22Rv1 (cell line): ENCODE data around the gene MACROH2A1.

Source experiments
- H3K27ac ChIP-seq: fragments of 450-650 bp; 2 replicates; pipeline ENCODE4 v1.5.1; 2017
- ZFX ChIP-seq: fragments of 450-650 bp; IDR thresholded peaks from 2 replicates; pipeline ENCODE4 v1.6.1; 2017; ENCODE audit warnings: antibody characterized with exemption, borderline replicate concordance
- TF ChIP-seq, protein P1 (sequence below): fragments of 450-650 bp; IDR thresholded peaks from 2 replicates; pipeline ENCODE4 v1.5.1; 2017; ENCODE audit warnings: mild to moderate bottlenecking

MACROH2A1 gene

DNA sequence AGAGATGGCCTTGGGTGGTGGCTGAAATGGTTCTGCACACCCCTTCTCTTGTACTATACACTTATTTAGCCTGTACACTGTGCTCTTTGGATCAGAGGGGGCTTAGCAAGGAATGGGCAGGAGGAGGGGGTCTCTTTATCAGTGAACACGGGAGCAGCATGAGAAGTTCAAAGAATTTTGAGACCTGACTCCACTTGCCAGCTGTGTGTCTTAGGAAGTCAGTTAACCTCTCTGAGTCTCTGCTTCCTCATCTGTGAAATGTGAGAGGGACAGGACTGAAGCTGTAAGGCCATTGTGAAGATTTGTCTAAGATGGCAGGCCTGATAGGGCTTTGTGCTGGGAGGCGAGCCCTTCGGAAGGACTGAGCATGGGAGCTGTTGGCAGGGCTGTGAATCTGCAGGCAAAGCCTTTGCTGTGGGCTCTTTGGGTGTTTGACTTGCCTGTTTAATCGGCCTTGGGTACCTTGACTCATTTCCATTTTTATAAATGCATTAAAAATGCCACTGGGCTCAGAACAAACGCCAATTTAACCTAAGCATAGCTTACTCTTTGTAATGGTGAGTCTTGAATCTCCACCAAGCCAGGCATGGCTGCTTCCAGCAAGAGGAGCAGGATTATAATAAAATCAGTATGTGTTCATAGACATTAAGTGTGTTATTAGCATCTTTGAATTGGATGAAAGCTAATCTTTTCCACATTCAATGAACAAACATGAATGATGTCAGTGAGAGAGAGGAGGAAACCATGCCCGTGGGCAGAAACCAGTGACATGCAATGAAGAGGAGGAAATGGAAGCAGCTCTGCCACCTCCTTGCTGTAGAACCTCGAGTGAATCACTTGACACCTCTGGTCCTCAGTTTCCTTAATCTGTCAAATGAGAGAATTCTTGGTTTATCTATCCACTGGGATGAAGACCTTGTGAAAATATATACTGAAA, 89.4 kb downstream of the MACROH2A1 start:
- TF ChIP-seq, protein P1, sequence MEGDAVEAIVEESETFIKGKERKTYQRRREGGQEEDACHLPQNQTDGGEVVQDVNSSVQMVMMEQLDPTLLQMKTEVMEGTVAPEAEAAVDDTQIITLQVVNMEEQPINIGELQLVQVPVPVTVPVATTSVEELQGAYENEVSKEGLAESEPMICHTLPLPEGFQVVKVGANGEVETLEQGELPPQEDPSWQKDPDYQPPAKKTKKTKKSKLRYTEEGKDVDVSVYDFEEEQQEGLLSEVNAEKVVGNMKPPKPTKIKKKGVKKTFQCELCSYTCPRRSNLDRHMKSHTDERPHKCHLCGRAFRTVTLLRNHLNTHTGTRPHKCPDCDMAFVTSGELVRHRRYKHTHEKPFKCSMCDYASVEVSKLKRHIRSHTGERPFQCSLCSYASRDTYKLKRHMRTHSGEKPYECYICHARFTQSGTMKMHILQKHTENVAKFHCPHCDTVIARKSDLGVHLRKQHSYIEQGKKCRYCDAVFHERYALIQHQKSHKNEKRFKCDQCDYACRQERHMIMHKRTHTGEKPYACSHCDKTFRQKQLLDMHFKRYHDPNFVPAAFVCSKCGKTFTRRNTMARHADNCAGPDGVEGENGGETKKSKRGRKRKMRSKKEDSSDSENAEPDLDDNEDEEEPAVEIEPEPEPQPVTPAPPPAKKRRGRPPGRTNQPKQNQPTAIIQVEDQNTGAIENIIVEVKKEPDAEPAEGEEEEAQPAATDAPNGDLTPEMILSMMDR = no peak
- no peak for TF ChIP-seq ZFX
- H3K27ac ChIP-seq = 0 out of 2 replicates have a peak overlapping the region, but pooled peaks have one; percentile 22

DNA sequence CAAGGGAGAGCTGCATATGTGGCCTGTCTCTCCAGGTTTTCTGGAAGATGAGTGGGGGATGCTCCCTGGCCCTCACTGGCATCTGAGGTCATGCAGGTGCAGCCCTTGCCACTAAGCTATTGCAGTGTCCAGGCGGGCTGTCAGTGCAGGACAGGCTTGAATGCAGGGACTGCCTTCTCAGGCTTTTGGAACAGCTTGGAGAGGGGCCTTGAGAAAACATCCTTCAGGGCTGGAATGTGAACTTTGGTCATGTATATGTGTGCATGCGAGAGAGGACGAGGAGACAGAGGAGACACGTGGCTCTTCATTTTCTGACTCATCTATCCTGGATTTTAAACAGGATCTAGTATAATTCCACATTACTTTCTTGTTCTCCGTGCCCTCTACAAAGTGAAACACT, 90.3 kb downstream of the MACROH2A1 start:
- H3K27ac ChIP-seq = peak overlapping the region; percentile 22; the same call in 1 of the 2 replicates
- no peak for TF ChIP-seq ZFX
- TF ChIP-seq, protein P1 = no peak

GRCh38 chr5:135308245-135308644, 90.8 kb downstream of the MACROH2A1 start:
- TF ChIP-seq, protein P1 = no peak
- no peak overlapping the region for H3K27ac ChIP-seq

- no peak overlapping the region for H3K27ac ChIP-seq
- TF ChIP-seq ZFX = no peak
- TF ChIP-seq, protein P1 = no peak
These were observed 91.7 kb downstream of the MACROH2A1 start for GRCh38 chr5:135307143-135307903.

GRCh38 chr5:135306557-135306956, 92.5 kb downstream of the MACROH2A1 start:
- TF ChIP-seq, protein P1 = no peak
- no peak for TF ChIP-seq ZFX
- H3K27ac ChIP-seq = no peak overlapping the region

DNA sequence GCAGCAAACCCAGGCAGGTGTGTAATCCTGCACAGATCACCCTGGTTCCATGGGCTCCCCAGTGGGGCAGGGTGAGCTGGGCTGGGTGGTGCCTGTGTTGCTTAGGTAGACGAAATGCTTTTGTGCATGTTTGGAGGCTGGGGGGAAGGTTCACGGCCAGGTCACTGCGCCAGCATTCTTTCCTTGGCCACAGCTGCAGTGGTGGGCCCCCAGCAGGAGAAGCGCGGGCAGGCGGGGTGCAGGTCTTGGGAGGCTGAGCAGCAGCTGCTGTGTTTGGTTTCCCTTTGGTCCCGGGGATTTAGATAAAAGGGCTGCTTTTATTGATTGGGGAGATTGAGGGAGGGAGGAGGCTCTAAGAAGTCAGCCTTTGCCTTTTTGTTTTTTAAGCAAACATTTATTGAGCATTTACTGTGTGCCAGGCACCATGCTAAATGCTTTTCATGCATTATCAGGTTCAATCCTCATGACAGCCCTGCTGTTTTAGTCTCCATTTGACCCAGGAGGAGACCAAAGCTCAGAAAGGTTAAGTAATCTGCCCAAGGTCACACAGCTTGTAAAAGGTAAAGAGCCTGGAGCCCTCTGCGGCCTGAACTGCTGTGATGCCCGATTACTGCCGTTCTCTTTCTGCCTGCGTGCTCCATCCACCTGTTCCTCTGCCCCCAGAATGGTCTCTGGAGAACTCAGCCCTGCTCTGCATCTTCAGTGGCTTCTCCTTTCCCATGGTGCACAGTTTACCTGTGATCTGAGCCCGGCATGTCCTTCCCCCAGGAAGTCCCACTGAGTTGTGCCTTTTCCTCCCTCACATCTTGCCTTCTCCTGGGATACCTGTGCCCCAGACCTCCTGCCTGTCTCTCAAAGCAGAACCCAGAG, 94.4 kb downstream of the MACROH2A1 start:
- H3K27ac ChIP-seq = no peak overlapping the region
- TF ChIP-seq ZFX = no peak
- TF ChIP-seq, protein P1 = no peak
